ENCODE results near the gene ADGRL2.

- TF ChIP-seq, protein P1, sequence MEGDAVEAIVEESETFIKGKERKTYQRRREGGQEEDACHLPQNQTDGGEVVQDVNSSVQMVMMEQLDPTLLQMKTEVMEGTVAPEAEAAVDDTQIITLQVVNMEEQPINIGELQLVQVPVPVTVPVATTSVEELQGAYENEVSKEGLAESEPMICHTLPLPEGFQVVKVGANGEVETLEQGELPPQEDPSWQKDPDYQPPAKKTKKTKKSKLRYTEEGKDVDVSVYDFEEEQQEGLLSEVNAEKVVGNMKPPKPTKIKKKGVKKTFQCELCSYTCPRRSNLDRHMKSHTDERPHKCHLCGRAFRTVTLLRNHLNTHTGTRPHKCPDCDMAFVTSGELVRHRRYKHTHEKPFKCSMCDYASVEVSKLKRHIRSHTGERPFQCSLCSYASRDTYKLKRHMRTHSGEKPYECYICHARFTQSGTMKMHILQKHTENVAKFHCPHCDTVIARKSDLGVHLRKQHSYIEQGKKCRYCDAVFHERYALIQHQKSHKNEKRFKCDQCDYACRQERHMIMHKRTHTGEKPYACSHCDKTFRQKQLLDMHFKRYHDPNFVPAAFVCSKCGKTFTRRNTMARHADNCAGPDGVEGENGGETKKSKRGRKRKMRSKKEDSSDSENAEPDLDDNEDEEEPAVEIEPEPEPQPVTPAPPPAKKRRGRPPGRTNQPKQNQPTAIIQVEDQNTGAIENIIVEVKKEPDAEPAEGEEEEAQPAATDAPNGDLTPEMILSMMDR (conservative IDR thresholded peaks at IDR 0.05; ENCODE audit: low read depth, low read length) = no peak
- TF ChIP-seq SMC3 (IDR thresholded peaks at IDR 0.05; ENCODE audit: low read depth, low read length) (no peak), BHLHE40 (IDR thresholded peaks at IDR 0.05; ENCODE audit: low read depth, low read length) (no peak)
Observed at GRCh38 chr1:81920886-81921285, 120.2 kb downstream of the ADGRL2 start.

Data from IMR-90 (cell line).